ENCODE measurements around the gene SLCO4A1. TPM values are rescaled to one million over a fixed set of nuclear protein-coding genes. Genes with fewer than 3 reads are reported as not detected.

The SLCO4A1 gene
- total and polyA plus RNA-seq, 2 of the 4 experiments (the other 2 are of a cell fraction) = 0.72 to 1.1 TPM

DNA sequence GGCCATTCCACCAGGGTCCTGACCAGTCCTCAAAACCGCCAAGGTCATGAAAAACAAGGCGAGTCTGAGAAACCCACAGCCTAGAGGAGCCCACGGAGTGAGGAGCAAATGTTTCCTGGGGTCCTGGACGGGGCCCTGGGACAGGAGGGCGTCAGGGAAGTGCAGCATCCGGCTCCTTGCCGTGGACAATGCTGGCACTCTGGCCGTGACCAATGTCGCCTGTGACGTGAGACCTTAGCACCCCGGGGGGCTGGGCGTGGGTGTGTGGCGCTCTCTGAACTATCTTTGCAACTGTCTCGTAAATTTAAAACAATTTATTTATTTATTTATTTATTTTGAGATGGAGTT is 34.1 kb upstream of the SLCO4A1 start:
- Histone ChIP-seq H3K4ac (ENCODE audit: low read depth, low read length) (no peak overlapping the region), H4K8ac (ENCODE audit: low read depth in 2 of 2, low read length in 2 of 2) (no peak overlapping the region), H3K18ac (ENCODE audit: low read depth, low read length) (no peak overlapping the region), H2BK120ac (ENCODE audit: low read depth, low read length) (no peak overlapping the region), H2BK15ac (ENCODE audit: low read depth, low read length) (no peak overlapping the region), H3K36me3 (ENCODE audit: control insufficient read depth, insufficient read depth, low read length) (no peaks in the 10 kb centered on the region), H3K27ac (ENCODE audit: insufficient read depth, low read length) (no peak overlapping the region), H2BK5ac (ENCODE audit: low read depth, low read length, poor library complexity, severe bottlenecking) (no peak overlapping the region), H2AK9ac (replicated peaks; ENCODE audit: low read depth, low read length, poor library complexity) (no peak overlapping the region), H3K9ac (ENCODE audit: low read depth, low read length) (no peak overlapping the region), H4K5ac (ENCODE audit: low read depth, low read length) (no peak overlapping the region), H4K91ac (ENCODE audit: insufficient read depth, low read depth, low read length) (no peak overlapping the region), H3K4me3 (ENCODE audit: insufficient read depth, low read depth, low read length) (no peak overlapping the region), H2AFZ (replicated peaks; ENCODE audit: low read length, poor library complexity) (no peak overlapping the region), H3K23ac (ENCODE audit: low read depth, low read length) (no peak overlapping the region), H3K9me3 (ENCODE audit: control insufficient read depth, insufficient read depth, low read length) (peaks cover 6% of the 10 kb centered on the region; the same call in 1 of the 2 replicates), H3K14ac (replicated peaks; ENCODE audit: low read depth, low read length) (no peak overlapping the region), H3K4me1 (ENCODE audit: control insufficient read depth, insufficient read depth, low read length) (no peaks in the 10 kb centered on the region), H2AK5ac (ENCODE audit: low read depth, low read length) (no peak overlapping the region), H3K79me1 (ENCODE audit: low read depth in 1 of 2, low read length in 2 of 2) (no peaks in the 10 kb centered on the region), H3K27me3 (ENCODE audit: control insufficient read depth, insufficient read depth, low read length) (peaks cover 56% of the 10 kb centered on the region), H3K9me1 (ENCODE audit: insufficient read depth, low read length) (no peaks in the 10 kb centered on the region), H4K20me1 (ENCODE audit: insufficient read depth, low read length) (no peaks in the 10 kb centered on the region), H3K56ac (ENCODE audit: extremely low read depth, insufficient read depth, low read length) (no peak overlapping the region), H2BK20ac (ENCODE audit: low read depth, low read length) (no peak overlapping the region), H3K4me2 (ENCODE audit: low read depth, low read length) (no peak overlapping the region)
- ATAC-seq (ENCODE audit: low read depth) (no peak), DNase-seq (no peak)
- WGBS, 2 experiments (ENCODE audit: extremely low coverage in 2 of 2, insufficient read length in 1 of 2) = 75% methylated on average over 9 of the region's 14 CpGs; no CpG with 5 or more reads in 1 of the 2 experiments
- ChIA-PET CTCF (no interaction called here), POLR2A (ENCODE audit: unreplicated experiment) (no interaction called here)
- in situ Hi-C loops (cut with MboI; ENCODE audit: low sequenced_read_pairs) = loop anchor here (25.0 kb wide), 1 partner anchor 321 kb away; no protein-coding TSS in a partner anchor
- TF ChIP-seq POLR2A (IDR thresholded peaks at IDR 0.05; ENCODE audit: low read depth, low read length) (no peak), SMC3 (IDR thresholded peaks at IDR 0.05; ENCODE audit: low read depth, low read length) (no peak), BHLHE40 (IDR thresholded peaks at IDR 0.05; ENCODE audit: low read depth, low read length) (no peak), CHD1 (IDR thresholded peaks at IDR 0.05; ENCODE audit: low read depth, low read length) (no peak), CEBPB (IDR thresholded peaks at IDR 0.05; ENCODE audit: low read depth, low read length) (no peak), MAZ (IDR thresholded peaks at IDR 0.05; ENCODE audit: borderline replicate concordance, low read depth, low read length) (no peak), NFE2L2 (IDR thresholded peaks at IDR 0.05; ENCODE audit: low read depth, low read length) (no peak), RAD21 (IDR thresholded peaks at IDR 0.05; ENCODE audit: low read length) (no peak), MXI1 (IDR thresholded peaks at IDR 0.05; ENCODE audit: borderline replicate concordance, low read depth, low read length) (no peak), RFX5 (IDR thresholded peaks at IDR 0.05; ENCODE audit: low read depth, low read length) (no peak), FOS (IDR thresholded peaks at IDR 0.05; ENCODE audit: low read depth, low read length) (no peak)
- TF ChIP-seq, protein P1, sequence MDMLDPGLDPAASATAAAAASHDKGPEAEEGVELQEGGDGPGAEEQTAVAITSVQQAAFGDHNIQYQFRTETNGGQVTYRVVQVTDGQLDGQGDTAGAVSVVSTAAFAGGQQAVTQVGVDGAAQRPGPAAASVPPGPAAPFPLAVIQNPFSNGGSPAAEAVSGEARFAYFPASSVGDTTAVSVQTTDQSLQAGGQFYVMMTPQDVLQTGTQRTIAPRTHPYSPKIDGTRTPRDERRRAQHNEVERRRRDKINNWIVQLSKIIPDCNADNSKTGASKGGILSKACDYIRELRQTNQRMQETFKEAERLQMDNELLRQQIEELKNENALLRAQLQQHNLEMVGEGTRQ (IDR thresholded peaks at IDR 0.05; ENCODE audit: low read depth, low read length) = no peak
- TF ChIP-seq, protein P2, sequence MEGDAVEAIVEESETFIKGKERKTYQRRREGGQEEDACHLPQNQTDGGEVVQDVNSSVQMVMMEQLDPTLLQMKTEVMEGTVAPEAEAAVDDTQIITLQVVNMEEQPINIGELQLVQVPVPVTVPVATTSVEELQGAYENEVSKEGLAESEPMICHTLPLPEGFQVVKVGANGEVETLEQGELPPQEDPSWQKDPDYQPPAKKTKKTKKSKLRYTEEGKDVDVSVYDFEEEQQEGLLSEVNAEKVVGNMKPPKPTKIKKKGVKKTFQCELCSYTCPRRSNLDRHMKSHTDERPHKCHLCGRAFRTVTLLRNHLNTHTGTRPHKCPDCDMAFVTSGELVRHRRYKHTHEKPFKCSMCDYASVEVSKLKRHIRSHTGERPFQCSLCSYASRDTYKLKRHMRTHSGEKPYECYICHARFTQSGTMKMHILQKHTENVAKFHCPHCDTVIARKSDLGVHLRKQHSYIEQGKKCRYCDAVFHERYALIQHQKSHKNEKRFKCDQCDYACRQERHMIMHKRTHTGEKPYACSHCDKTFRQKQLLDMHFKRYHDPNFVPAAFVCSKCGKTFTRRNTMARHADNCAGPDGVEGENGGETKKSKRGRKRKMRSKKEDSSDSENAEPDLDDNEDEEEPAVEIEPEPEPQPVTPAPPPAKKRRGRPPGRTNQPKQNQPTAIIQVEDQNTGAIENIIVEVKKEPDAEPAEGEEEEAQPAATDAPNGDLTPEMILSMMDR (conservative IDR thresholded peaks at IDR 0.05; ENCODE audit: low read depth, low read length) = no peak
- TF ChIP-seq, protein P3, sequence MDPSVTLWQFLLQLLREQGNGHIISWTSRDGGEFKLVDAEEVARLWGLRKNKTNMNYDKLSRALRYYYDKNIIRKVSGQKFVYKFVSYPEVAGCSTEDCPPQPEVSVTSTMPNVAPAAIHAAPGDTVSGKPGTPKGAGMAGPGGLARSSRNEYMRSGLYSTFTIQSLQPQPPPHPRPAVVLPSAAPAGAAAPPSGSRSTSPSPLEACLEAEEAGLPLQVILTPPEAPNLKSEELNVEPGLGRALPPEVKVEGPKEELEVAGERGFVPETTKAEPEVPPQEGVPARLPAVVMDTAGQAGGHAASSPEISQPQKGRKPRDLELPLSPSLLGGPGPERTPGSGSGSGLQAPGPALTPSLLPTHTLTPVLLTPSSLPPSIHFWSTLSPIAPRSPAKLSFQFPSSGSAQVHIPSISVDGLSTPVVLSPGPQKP (IDR thresholded peaks at IDR 0.05; ENCODE audit: borderline replicate concordance, low read depth, low read length) = no peak
- intact Hi-C loops (cut with micrococcal nuclease) = no loop called here
- dilution Hi-C loops (cut with HindIII; ENCODE audit: low sequenced_read_pairs, unreplicated experiment) = no loop called here
- no TSS peak for BruUV-seq (replicated peaks)

Data from IMR-90 (cell line).